Panc1 (cell line): ENCODE data around the gene PFN3. TPM values are rescaled to one million over a fixed set of nuclear protein-coding genes. Genes with fewer than 3 reads are reported as not detected.

Experiments
- ATAC-seq: fragments of 200-7000 bp; cut with Tn5 transposase; 2 replicates; pipeline ENCODE4 v1.9.1; 2020; ENCODE audit warnings: mild to moderate bottlenecking, moderate library complexity
- BruUV-seq: library from RNA; stranded (reverse); fragments of 400-500 nt; replicated peaks from 2 replicates; lab custom pipeline; 2021; lab: Mats Ljungman, UMichigan
- CTCF ChIA-PET: fragments of 300-600 bp; sonication (Branson Sonifier 250); formaldehyde crosslinking; loops from one replicate; lab custom pipeline; 2022; ENCODE audit warnings: antibody characterized with exemption; lab: Charles Lee
- POLR2A ChIA-PET: fragments of 300-600 bp; sonication (Branson Sonifier 250); formaldehyde crosslinking; loops from one replicate; lab custom pipeline; 2022; ENCODE audit warnings: antibody characterized with exemption; lab: Charles Lee
- DNase-seq: peaks from one replicate; pipeline ENCODE4 v3.0.0-alpha.2; 2010; ENCODE audit warnings: low read depth, low spot score
- H3K27ac ChIP-seq: 2 replicates; pipeline ENCODE4 v1.5.1; 2011; ENCODE audit warnings: mild to moderate bottlenecking, low read length, inconsistent platforms
- H3K27me3 ChIP-seq: fragments of 200-500 bp; sonication (Bioruptor generic); 2 replicates; pipeline ENCODE4 v1.6.0; 2014; ENCODE audit warnings: low read length, inconsistent platforms; ENCODE audit not compliant: control insufficient read depth, insufficient read depth
- H3K36me3 ChIP-seq: fragments of 200-500 bp; sonication (Bioruptor generic); 2 replicates; pipeline ENCODE4 v1.5.1; 2014; ENCODE audit warnings: inconsistent platforms, mild to moderate bottlenecking, low read length, moderate library complexity; ENCODE audit not compliant: control insufficient read depth, insufficient read depth
- H3K4me1 ChIP-seq: 2 replicates; pipeline ENCODE4 v1.5.1; 2011; ENCODE audit warnings: inconsistent platforms, mild to moderate bottlenecking, low read length, moderate library complexity; ENCODE audit not compliant: control insufficient read depth, insufficient read depth
- H3K4me3 ChIP-seq, 2 experiments: 2 replicates each; pipeline ENCODE4 v1.5.1; 2011 to 2012; ENCODE audit warnings: low read depth in 2 of 2, low read length in 2 of 2, mild to moderate bottlenecking in 2 of 2, inconsistent platforms in 1 of 2, moderate library complexity in 1 of 2
- H3K9me3 ChIP-seq: fragments of 200-500 bp; sonication (Bioruptor generic); 2 replicates; pipeline ENCODE4 v1.5.1; 2014; ENCODE audit warnings: low read depth, mild to moderate bottlenecking, inconsistent platforms, low read length, moderate library complexity; ENCODE audit not compliant: control insufficient read depth, insufficient read depth
- POLR2AphosphoS5 ChIP-seq: IDR thresholded peaks from 2 replicates; pipeline ENCODE4 v1.6.1; 2012; ENCODE audit warnings: mild to moderate bottlenecking, low read depth, low read length, moderate library complexity
- SIN3A ChIP-seq: IDR thresholded peaks from 2 replicates; pipeline ENCODE4 v1.6.1; 2012; ENCODE audit warnings: low read depth, mild to moderate bottlenecking, low read length, moderate library complexity, borderline replicate concordance; ENCODE audit not compliant: insufficient read depth
- TCF7L2 ChIP-seq: IDR thresholded peaks from 2 replicates; pipeline ENCODE4 v1.6.1; 2011; ENCODE audit warnings: mild to moderate bottlenecking, low read depth, low read length, inconsistent platforms
- in situ Hi-C: cut with HindIII; loops from 2 replicates; pipeline ENCODE4 v1.10.0; 2016; ENCODE audit warnings: low sequenced_read_pairs, low pct_unique_long_range_greater_than_20kb
- intact Hi-C: fragments of 100-400 bp; cut with micrococcal nuclease; formaldehyde crosslinking; loops from one replicate; pipeline ENCODE4 v1.10.0; 2022; ENCODE audit not compliant: unreplicated experiment
- total RNA-seq: library from RNA; stranded (reverse); gene quantifications from one replicate; pipeline ENCODE4 v1.2.1, GENCODE V29; 2021; ENCODE audit not compliant: unreplicated experiment
- TF ChIP-seq, protein P1 (sequence below): fragments of 450-650 bp; IDR thresholded peaks from 2 replicates; pipeline ENCODE4 v1.5.1; 2017; ENCODE audit warnings: mild to moderate bottlenecking
- TF ChIP-seq, protein P2 (sequence below), 2 experiments: IDR thresholded peaks; 2 replicates each; pipeline ENCODE4 v1.6.1; 2011 to 2012; ENCODE audit warnings: low read depth in 2 of 2, control low read depth in 1 of 2, low read length in 1 of 2, mild to moderate bottlenecking in 1 of 2, moderate library complexity in 1 of 2; ENCODE audit not compliant: insufficient read depth in 1 of 2

Gene PFN3
- total RNA-seq, 1 experiment from 2014 or later = not detected

DNA sequence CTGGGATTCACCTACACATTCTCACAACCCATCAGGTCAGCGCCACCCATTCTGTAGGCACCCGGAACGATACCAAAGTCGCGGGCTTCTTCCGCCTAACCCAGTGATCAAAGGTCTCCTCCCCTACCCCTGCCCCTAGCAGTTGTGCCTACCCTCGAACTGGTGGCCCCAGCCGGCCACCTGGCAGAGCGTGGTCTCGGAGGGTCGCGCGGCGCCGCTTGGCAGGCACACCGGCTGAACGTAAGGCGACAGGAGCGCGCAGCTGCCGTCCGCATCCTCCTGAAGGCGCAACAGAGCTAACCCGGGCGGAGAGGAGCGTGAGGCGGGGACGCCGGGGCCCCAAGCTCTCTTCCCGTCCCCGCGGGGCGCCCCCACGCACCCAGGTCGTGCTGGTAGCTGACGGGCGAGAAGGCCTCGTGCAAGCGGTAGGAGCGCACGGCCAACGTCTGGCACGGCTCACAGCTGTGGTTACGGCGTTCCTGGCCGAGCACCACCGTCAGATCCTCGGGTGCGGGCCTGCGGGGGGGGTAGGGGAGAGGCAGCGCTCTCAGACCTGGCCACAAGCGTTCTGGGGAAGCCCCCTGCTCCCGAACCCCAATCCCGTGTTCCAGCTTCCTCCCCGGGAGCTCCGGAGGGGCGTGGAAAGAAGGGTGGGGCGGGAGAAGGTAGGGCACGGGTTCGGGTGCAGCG lies 2.8 kb upstream of the PFN3 start:
- POLR2A ChIA-PET = interaction anchor here (0.7 to 1.0 kb wide), 4 partner anchors 27 to 85 kb away, joined by 3 to 8 read pairs (median 5); no protein-coding TSS in a partner anchor

GRCh38 chr5:177402271-177403043 lies 2.0 kb upstream of the PFN3 start:
- peak overlapping the region; percentile 72 for H3K27ac ChIP-seq
- no peaks in the 10 kb centered on the region for H3K9me3 ChIP-seq
- ATAC-seq (peak; percentile 79), DNase-seq (no peak)
- peak overlapping the region; percentile 60 to 86 for H3K4me3 ChIP-seq
- intact Hi-C loops = loop anchor here (2.0 kb wide), 1 partner anchor 54 kb away; no protein-coding TSS in a partner anchor
- CTCF ChIA-PET = interaction anchor here (0.6 to 4.3 kb wide), 12 partner anchors 10 to 289 kb away, joined by 3 to 34 read pairs (median 4); partner anchors contain the start of gene GRK6
- H3K36me3 ChIP-seq = no peaks in the 10 kb centered on the region
- in situ Hi-C loops = no loop called here
- peaks cover 10% of the 10 kb centered on the region for H3K4me1 ChIP-seq
- BruUV-seq = no TSS peak
- TF ChIP-seq POLR2AphosphoS5 = no peak
- TF ChIP-seq, protein P1, sequence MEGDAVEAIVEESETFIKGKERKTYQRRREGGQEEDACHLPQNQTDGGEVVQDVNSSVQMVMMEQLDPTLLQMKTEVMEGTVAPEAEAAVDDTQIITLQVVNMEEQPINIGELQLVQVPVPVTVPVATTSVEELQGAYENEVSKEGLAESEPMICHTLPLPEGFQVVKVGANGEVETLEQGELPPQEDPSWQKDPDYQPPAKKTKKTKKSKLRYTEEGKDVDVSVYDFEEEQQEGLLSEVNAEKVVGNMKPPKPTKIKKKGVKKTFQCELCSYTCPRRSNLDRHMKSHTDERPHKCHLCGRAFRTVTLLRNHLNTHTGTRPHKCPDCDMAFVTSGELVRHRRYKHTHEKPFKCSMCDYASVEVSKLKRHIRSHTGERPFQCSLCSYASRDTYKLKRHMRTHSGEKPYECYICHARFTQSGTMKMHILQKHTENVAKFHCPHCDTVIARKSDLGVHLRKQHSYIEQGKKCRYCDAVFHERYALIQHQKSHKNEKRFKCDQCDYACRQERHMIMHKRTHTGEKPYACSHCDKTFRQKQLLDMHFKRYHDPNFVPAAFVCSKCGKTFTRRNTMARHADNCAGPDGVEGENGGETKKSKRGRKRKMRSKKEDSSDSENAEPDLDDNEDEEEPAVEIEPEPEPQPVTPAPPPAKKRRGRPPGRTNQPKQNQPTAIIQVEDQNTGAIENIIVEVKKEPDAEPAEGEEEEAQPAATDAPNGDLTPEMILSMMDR = peak; percentile 19
- POLR2A ChIA-PET = interaction anchor here (0.6 to 0.8 kb wide), 3 partner anchors 70 to 143 kb away, joined by 3 to 8 read pairs (median 7); no protein-coding TSS in a partner anchor
- no peaks in the 10 kb centered on the region for H3K27me3 ChIP-seq

More for the DNA sequence above, 2.8 kb upstream of the PFN3 start:
- no TSS peak for BruUV-seq
- no peaks in the 10 kb centered on the region for H3K36me3 ChIP-seq
- DNase-seq = no peak
- no peaks in the 10 kb centered on the region for H3K27me3 ChIP-seq
- in situ Hi-C loops (no loop called here), intact Hi-C loops (loop anchor here (2.0 kb wide), 1 partner anchor 54 kb away; no protein-coding TSS in a partner anchor)
- H3K4me1 ChIP-seq = peaks cover 10% of the 10 kb centered on the region
- peak; percentile 63 for ATAC-seq
- H3K4me3 ChIP-seq = peak overlapping the region; percentile 60 to 86
- H3K9me3 ChIP-seq = no peaks in the 10 kb centered on the region
- H3K27ac ChIP-seq = peak overlapping the region; percentile 72
- 0 out of 2 replicates have a peak, but pooled peaks have one; percentile 2 for TF ChIP-seq SIN3A
- no peak for TF ChIP-seq TCF7L2
- TF ChIP-seq, protein P2, sequence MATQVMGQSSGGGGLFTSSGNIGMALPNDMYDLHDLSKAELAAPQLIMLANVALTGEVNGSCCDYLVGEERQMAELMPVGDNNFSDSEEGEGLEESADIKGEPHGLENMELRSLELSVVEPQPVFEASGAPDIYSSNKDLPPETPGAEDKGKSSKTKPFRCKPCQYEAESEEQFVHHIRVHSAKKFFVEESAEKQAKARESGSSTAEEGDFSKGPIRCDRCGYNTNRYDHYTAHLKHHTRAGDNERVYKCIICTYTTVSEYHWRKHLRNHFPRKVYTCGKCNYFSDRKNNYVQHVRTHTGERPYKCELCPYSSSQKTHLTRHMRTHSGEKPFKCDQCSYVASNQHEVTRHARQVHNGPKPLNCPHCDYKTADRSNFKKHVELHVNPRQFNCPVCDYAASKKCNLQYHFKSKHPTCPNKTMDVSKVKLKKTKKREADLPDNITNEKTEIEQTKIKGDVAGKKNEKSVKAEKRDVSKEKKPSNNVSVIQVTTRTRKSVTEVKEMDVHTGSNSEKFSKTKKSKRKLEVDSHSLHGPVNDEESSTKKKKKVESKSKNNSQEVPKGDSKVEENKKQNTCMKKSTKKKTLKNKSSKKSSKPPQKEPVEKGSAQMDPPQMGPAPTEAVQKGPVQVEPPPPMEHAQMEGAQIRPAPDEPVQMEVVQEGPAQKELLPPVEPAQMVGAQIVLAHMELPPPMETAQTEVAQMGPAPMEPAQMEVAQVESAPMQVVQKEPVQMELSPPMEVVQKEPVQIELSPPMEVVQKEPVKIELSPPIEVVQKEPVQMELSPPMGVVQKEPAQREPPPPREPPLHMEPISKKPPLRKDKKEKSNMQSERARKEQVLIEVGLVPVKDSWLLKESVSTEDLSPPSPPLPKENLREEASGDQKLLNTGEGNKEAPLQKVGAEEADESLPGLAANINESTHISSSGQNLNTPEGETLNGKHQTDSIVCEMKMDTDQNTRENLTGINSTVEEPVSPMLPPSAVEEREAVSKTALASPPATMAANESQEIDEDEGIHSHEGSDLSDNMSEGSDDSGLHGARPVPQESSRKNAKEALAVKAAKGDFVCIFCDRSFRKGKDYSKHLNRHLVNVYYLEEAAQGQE (IDR thresholded peaks at IDR 0.05; ENCODE audit: insufficient read depth in 1 of 2, low read depth in 2 of 2, low read length in 1 of 2) = no peak
- TF ChIP-seq POLR2AphosphoS5 = no peak
- TF ChIP-seq, protein P1 = no peak
- CTCF ChIA-PET = interaction anchor here (0.6 to 4.3 kb wide), 13 partner anchors 13 to 289 kb away, joined by 3 to 34 read pairs (median 4); partner anchors contain the start of gene GRK6
